GM19468 (cell line): ENCODE results near the gene SPPL2C.

Experiments used
- ATAC-seq: cut with Tn5 transposase; IDR thresholded peaks from one replicate; pipeline ENCODE4 v1.9.1; 2021; ENCODE audit warnings: mild to moderate bottlenecking, moderate library complexity, moderate number of reproducible peaks; ENCODE audit not compliant: unreplicated experiment; ENCODE audit errors: extremely low read depth

SPPL2C gene

GRCh38 chr17:45871718-45872117, 27.0 kb downstream of the SPPL2C start:
- no peak for ATAC-seq

- no peak for ATAC-seq
Measured at GRCh38 chr17:45873728-45874127, 29.0 kb downstream of the SPPL2C start.

- no peak for ATAC-seq
Measured at GRCh38 chr17:45874151-45874550, 29.5 kb downstream of the SPPL2C start.

GRCh38 chr17:45876539-45876938, 31.9 kb downstream of the SPPL2C start:
- ATAC-seq: no peak

- no peak for ATAC-seq
Measured at GRCh38 chr17:45877467-45877866, 32.8 kb downstream of the SPPL2C start.

GRCh38 chr17:45883063-45883462, 38.4 kb downstream of the SPPL2C start:
- no peak for ATAC-seq

- no peak for ATAC-seq
Measured at GRCh38 chr17:45886852-45887251, 42.2 kb downstream of the SPPL2C start.

GRCh38 chr17:45888392-45888791, 43.7 kb downstream of the SPPL2C start:
- no peak for ATAC-seq

GRCh38 chr17:45889579-45889978, 44.9 kb downstream of the SPPL2C start:
- ATAC-seq: no peak

GRCh38 chr17:45893725-45894021, 49.0 kb downstream of the SPPL2C start:
- ATAC-seq: no peak

- peak; percentile 38 for ATAC-seq
Measured at GRCh38 chr17:45894022-45894784, 49.5 kb downstream of the SPPL2C start, which contains the start of gene MAPT. Gene MAPT, plus strand, starts transcription at chr17:45894554. Its CDS starts 67,784 bp downstream, at chr17:45962338.

GRCh38 chr17:45895304-45895968, 50.8 kb downstream of the SPPL2C start:
- no peak for ATAC-seq

GRCh38 chr17:45895969-45896785, 51.5 kb downstream of the SPPL2C start:
- ATAC-seq: no peak
